SJSA1 (cell line): ENCODE results near the gene NUAK1. TPM values are rescaled to one million over a fixed set of nuclear protein-coding genes. Genes with fewer than 3 reads are reported as not detected.
A peak's percentile ranks its signal among the peaks of the same experiment; 100 is the strongest.

ENCODE experiments used
- DNase-seq, 2 experiments: peaks; one replicate each; pipeline ENCODE4 v3.0.0-alpha.2; 2015 to 2020; ENCODE audit warnings: low spot score in 2 of 2, low read depth in 1 of 2
- H3K27ac ChIP-seq: fragments of 250-450 bp; sonication (Bioruptor Pico); 2 replicates; pipeline ENCODE4 v1.5.1; 2020; ENCODE audit warnings: mild to moderate bottlenecking, moderate library complexity
- H3K27me3 ChIP-seq: fragments of 250-450 bp; sonication (Bioruptor Pico); replicated peaks from 2 replicates; pipeline ENCODE4 v1.5.1; 2020; ENCODE audit warnings: mild to moderate bottlenecking, moderate library complexity
- H3K36me3 ChIP-seq: fragments of 250-450 bp; sonication (Bioruptor Pico); 2 replicates; pipeline ENCODE4 v1.5.1; 2020; ENCODE audit warnings: mild to moderate bottlenecking
- H3K4me1 ChIP-seq: fragments of 250-450 bp; sonication (Bioruptor Pico); replicated peaks from 2 replicates; pipeline ENCODE4 v1.6.1; 2021; ENCODE audit warnings: mild to moderate bottlenecking
- H3K4me3 ChIP-seq: fragments of 250-450 bp; sonication (Bioruptor Pico); 2 replicates; pipeline ENCODE4 v1.5.1; 2020; ENCODE audit warnings: mild to moderate bottlenecking
- H3K9me3 ChIP-seq: fragments of 250-450 bp; sonication (Bioruptor Pico); replicated peaks from 2 replicates; pipeline ENCODE4 v1.5.1; 2020; ENCODE audit warnings: mild to moderate bottlenecking
- total RNA-seq: library from RNA; depleted of rRNA; stranded (reverse); fragments of >200 nt; shearing (Covaris generic); gene quantifications from 2 replicates; pipeline ENCODE4 v1.2.3, GENCODE V29; 2014; rRNA removed

The NUAK1 gene
- 48.9 and 60.6 TPM in 2 replicates for total RNA-seq

DNA sequence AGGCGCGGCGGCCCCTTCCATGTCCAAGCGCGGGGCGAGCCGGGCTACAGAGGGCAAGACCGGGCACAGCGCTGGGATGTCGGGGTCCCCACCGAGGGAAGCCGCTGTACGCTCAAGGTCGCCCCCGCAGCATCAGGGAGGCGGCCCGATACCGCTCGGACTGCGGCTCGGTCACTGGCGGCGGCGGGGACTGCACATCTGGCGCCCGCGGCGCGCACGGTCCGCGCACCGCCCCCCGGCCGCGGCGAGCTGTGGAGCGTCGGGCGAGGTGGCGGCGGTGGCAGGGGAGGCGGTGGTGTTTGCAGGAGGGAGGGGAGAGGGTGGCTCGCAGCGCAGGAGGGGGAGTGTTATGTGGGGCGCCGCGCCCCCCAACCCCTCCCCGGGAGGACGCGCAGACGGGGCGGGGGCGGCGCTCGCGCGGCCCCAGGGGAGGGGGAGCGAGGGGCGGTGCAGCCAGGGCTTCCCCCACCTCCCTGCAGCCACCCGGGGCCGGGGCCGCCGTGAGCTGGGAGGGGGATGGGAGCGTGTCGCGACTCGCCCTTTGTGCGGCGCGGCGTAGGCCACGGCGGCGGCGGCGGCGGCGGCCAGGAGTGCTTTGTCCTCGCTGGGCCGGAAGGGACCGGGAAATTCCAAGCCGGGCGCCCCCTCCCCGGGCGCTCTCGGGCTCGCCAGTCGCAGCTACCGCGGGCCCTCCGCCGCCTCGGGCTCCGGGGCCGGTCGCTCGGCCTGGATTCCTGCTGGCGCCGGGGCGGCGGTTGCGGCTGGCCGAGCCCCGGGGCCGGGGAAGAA, at the start of gene NUAK1:
NUAK1 (minus strand) TSS at position 322 of the 789 bp plus-strand sequence; CDS start at position 21, 301 bp downstream.
- Histone ChIP-seq H3K4me1 (peaks cover 67% of the 10 kb centered on the region), H3K9me3 (0 out of 2 replicates have a peak, but pooled peaks cover 2% of the 10 kb centered on the region), H3K27ac (peak within 1 kb of the TSS; percentile 99), H3K27me3 (no peaks in the 10 kb centered on the region), H3K4me3 (peak within 1 kb of the TSS; percentile 95), H3K36me3 (peaks cover 41% of the 10 kb centered on the region)
- peak; percentile 83 to 89 for DNase-seq

DNA sequence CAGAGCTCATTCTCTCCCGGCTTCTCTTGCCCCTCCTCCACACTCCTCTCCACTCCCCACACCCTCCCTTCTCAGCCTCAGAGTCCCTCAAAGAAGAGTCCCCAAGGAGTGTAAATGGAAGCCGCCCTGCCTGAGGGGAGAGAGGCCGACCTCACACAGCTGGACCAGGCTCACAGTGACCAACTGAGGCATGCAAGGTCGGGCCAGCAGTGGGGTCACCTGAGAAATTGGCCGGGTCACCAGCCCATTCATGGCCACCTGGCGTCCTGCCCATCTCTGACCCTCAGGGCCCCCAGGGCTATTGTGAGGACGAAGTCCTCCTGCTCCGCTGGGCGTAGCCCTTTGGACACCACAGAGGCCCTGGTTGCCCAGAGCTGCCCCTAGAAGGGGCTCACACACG, 49.5 kb upstream of the NUAK1 start:
- no peak for DNase-seq
- no peaks in the 10 kb centered on the region for H3K9me3 ChIP-seq
- no peaks in the 10 kb centered on the region for H3K36me3 ChIP-seq
- H3K4me1 ChIP-seq: no peaks in the 10 kb centered on the region
- H3K27me3 ChIP-seq: no peaks in the 10 kb centered on the region
- H3K4me3 ChIP-seq: no peak overlapping the region
- no peak overlapping the region for H3K27ac ChIP-seq

DNA sequence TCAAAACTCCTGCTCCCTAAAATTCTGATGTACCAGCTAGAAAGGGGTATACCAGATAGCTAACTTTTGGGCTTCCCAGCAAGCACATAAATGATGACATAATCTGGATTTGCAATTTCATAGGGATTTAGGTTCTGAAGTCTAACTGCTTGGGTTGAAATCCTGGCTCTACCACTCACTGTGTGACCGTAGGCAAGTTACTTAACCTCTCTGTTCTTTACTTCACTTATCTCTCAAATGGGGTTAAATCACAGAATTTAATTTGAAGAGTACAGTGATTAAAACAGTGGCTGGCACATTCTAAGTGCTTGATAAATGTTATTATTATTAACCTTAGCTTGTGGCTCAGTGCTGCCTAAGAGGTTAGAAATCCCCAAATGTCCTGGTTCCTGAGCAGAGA, 49.1 kb upstream of the NUAK1 start:
- H3K4me1 ChIP-seq: no peaks in the 10 kb centered on the region
- H3K4me3 ChIP-seq: no peak overlapping the region
- no peaks in the 10 kb centered on the region for H3K9me3 ChIP-seq
- no peak overlapping the region for H3K27ac ChIP-seq
- no peaks in the 10 kb centered on the region for H3K27me3 ChIP-seq
- DNase-seq: no peak
- H3K36me3 ChIP-seq: no peaks in the 10 kb centered on the region

DNA sequence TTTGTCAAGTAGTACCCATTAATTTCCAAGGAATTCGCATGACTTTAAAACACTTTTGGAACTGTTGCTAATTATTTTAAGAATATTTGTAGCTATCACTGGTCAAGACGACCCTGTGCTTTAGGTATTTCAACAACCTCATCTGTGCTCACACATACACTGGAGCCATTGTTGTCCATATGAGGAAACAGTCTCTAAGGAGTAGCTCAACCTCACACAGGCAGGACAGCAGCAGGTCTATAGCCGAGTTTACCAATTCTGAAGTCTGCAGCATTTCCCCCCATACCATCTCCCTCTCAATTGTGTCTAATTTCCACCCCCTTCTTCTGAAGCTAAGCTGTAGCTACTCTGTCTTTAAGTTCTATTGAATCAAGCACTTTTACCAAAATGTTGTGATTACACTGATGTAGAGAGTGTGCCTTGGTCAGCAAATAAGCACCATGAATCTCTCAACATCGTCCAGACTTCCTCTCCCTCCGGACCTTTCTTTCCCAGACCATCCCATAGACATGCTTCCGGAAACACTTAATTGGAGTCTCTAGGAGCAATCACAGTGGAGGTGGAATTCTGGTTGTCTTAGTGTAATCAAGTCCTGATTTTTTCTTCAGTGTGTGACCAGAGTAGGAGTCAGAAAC, 48.5 kb upstream of the NUAK1 start:
- H3K4me1 ChIP-seq: no peaks in the 10 kb centered on the region
- no peak overlapping the region for H3K4me3 ChIP-seq
- DNase-seq: no peak
- H3K36me3 ChIP-seq: no peaks in the 10 kb centered on the region
- H3K27me3 ChIP-seq: no peaks in the 10 kb centered on the region
- no peaks in the 10 kb centered on the region for H3K9me3 ChIP-seq
- no peak overlapping the region for H3K27ac ChIP-seq

DNA sequence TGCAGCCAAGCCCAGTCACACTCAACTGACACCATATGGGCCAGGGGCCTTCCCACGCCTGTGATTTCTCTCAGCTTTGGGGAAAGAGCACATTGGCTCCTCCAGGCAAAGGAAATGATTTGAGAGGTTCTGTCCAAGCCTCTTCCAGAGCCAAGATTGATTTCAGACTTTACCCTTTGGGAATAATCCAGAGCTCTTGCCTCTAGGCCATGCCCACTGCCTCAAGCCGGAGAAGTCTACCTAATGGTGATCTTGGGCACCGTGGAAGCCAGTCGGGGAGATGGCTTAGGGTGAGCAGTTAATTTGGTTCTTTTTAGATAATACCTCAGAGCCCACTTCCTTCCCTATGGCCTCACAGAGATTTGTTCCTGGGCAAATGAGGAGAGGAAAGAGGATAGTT, 45.0 kb upstream of the NUAK1 start:
- no peaks in the 10 kb centered on the region for H3K36me3 ChIP-seq
- H3K9me3 ChIP-seq: no peaks in the 10 kb centered on the region
- H3K4me1 ChIP-seq: no peaks in the 10 kb centered on the region
- no peak overlapping the region for H3K4me3 ChIP-seq
- H3K27ac ChIP-seq: no peak overlapping the region
- no peaks in the 10 kb centered on the region for H3K27me3 ChIP-seq
- no peak for DNase-seq

DNA sequence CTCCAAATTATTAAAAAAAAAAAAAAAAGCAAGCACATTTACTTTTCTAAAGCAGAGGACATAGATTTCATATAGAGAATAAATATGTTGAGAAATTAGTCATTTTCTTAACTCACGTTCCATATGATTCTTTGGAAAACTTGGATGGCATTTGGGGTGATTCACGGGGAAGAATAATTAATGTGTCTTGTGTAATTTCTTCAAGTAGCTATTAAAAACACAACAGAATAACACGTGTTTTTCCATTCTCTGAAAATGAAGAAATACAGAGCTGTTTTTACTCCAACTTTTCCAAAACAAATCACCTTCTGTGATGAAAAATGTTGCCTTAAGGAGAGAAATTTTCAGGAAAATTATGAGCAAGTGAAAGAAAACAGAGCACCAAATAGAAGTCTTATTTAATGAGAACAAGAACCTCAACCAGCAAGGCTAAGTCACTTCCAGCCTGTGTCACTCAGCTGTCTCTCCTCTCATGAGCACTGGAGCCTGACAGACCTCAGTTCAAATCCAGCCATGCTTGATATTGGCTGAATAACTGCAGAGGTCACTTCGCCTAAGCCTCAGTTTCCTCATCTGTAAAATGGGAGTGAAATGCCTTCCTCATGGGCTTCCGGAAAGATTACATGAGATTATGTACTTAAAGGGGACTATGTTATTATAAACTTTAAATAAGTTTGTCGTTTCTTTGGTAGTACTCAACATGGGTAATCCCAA, 42.8 kb upstream of the NUAK1 start:
- Histone ChIP-seq H3K27me3 (no peaks in the 10 kb centered on the region), H3K4me1 (no peaks in the 10 kb centered on the region), H3K9me3 (no peaks in the 10 kb centered on the region), H3K27ac (no peak overlapping the region), H3K36me3 (no peaks in the 10 kb centered on the region), H3K4me3 (no peak overlapping the region)
- DNase-seq: no peak

DNA sequence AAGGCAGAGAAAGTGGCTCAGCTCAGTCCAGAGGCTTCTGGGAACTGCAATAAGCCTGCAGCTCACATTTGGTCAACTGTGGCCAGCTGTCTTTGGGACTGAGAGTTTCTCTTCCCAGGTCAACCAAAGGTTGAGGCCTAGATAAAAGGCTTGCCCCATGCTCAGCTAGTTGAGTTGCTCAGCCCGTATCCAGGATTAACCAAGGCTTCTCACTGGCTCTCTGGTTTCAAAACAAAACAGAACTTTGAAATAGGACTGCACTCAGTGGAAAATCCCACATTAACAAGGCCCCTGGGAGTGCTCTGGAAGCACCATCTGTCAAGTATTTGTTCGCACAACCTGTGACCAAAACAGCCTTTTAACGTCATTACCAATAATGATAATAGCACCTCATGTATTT, 40.3 kb upstream of the NUAK1 start:
- H3K4me1 ChIP-seq: no peaks in the 10 kb centered on the region; the same call in 1 of the 2 replicates
- H3K9me3 ChIP-seq: no peaks in the 10 kb centered on the region
- DNase-seq: no peak
- no peaks in the 10 kb centered on the region for H3K27me3 ChIP-seq
- H3K27ac ChIP-seq: no peak overlapping the region
- H3K36me3 ChIP-seq: no peaks in the 10 kb centered on the region
- H3K4me3 ChIP-seq: no peak overlapping the region

DNA sequence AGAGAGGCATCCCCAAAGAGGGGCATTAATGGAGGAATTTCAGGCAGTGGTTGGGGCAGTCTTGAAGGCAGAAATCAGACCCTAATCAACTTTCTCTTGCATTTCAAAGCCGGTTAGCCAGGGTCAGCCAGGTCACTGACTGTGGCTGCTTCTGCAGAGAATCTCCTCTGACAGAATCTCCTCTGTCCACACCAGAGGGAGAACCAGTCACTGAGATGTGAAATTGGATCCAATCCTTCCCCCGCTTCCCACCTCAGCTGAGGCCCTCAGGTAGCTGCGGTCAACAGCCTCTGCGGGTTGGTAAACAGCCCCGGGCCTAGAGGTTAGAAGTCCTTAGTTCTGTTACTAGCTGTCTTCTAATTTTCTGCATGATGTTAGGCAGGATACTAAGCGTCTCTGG, 39.8 kb upstream of the NUAK1 start:
- H3K4me3 ChIP-seq: no peak overlapping the region
- no peaks in the 10 kb centered on the region; the same call in 1 of the 2 replicates for H3K4me1 ChIP-seq
- no peaks in the 10 kb centered on the region for H3K36me3 ChIP-seq
- no peak overlapping the region for H3K27ac ChIP-seq
- H3K27me3 ChIP-seq: no peaks in the 10 kb centered on the region
- no peaks in the 10 kb centered on the region for H3K9me3 ChIP-seq
- no peak for DNase-seq

DNA sequence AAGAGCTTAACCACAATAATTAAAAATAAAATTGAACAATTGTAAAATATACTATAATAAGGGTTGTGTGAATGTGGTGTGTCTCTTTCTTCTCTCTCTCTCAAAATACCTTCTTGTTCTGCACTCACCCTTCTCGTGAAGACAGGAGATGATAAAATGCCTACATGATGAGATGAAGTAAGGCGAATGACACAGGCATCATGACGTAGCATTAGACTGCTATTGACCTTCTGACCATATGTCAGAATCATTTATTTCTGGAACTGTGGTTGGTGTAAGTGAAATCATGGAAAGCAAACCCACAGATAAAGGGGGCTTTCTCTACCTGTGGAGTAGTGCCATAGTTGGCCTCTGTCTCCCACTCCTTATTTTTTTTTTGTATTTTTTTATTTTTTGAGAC, 37.8 kb upstream of the NUAK1 start:
- Histone ChIP-seq H3K27ac (no peak overlapping the region), H3K4me3 (no peak overlapping the region), H3K9me3 (no peaks in the 10 kb centered on the region), H3K27me3 (no peaks in the 10 kb centered on the region), H3K36me3 (no peaks in the 10 kb centered on the region), H3K4me1 (no peaks in the 10 kb centered on the region; the same call in 1 of the 2 replicates)
- no peak for DNase-seq

DNA sequence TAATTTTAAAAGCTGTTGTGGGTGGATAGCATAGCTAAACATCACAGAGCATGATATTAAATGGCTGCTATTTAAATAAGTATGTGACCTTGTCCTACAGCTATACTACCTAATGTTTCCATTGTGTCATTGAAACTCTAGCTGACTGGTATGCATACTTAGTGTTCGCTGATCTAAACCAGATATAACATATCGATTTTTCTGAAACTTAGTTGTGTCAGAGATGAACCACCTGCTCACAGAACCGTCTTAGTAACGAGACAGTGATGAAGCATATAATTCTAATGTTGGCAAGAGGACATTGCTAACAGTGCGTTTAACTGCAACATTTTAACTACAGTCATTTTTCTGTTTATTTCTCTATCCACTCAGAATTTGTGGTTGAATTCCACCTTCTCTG, 36.1 kb upstream of the NUAK1 start:
- Histone ChIP-seq H3K36me3 (no peaks in the 10 kb centered on the region), H3K4me3 (no peak overlapping the region), H3K4me1 (peaks cover 6% of the 10 kb centered on the region), H3K27me3 (no peaks in the 10 kb centered on the region), H3K27ac (no peak overlapping the region), H3K9me3 (no peaks in the 10 kb centered on the region)
- peak in 1 of 2 experiments; percentile 5 for DNase-seq

DNA sequence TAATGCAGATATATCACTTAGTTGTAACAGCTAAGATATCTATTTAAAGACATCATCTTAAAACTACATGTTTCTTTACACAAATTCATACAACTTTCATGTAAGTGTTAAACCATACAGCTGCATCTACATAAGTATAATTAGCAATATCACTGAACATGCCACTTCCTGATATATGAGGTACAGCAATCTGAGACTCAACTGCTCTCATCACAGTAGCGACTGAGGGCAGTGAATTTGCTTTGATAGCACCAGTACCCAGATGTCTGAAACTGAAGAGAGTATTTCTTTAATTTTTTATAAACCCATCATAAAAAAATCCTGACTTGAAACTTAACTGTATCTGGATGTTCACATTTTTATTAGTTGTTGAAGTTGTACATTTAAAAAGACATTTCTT, 34.7 kb upstream of the NUAK1 start:
- DNase-seq: no peak
- Histone ChIP-seq H3K27ac (no peak overlapping the region), H3K4me3 (no peak overlapping the region), H3K4me1 (peaks cover 7% of the 10 kb centered on the region), H3K36me3 (no peaks in the 10 kb centered on the region), H3K9me3 (no peaks in the 10 kb centered on the region), H3K27me3 (no peaks in the 10 kb centered on the region)

DNA sequence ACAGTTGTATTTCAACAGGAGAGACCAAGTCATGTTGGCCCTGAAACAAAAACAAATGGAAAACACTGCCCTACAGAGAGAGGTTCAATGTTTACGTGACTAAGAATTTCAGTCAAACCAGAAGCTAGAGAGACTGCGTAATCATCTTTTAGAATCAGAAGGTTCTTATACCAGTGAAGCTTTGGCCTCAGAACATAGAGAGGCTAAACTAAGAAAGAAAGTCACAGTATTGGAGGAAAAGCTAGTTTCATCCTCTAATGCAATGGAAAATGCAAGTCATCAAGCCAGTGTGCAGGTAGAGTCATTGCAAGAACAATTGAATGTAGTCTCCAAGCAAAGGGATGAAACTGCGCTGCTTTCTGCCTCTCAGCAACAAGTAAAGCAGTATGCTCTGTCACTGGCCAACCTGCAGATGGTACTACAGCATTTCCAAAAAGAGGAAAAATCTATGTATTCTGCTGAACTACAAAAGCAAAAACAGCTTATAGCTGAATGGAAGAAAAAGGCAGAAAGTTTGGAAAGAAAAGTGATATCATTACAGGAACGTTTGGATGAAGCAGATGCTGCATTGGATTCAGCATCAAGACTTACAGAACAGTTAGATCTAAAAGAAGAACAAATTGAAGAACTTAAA, 32.5 kb upstream of the NUAK1 start:
- Histone ChIP-seq H3K4me3 (no peak overlapping the region), H3K4me1 (peaks cover 7% of the 10 kb centered on the region), H3K27ac (no peak overlapping the region), H3K36me3 (no peaks in the 10 kb centered on the region), H3K27me3 (no peaks in the 10 kb centered on the region), H3K9me3 (no peaks in the 10 kb centered on the region)
- no peak for DNase-seq

DNA sequence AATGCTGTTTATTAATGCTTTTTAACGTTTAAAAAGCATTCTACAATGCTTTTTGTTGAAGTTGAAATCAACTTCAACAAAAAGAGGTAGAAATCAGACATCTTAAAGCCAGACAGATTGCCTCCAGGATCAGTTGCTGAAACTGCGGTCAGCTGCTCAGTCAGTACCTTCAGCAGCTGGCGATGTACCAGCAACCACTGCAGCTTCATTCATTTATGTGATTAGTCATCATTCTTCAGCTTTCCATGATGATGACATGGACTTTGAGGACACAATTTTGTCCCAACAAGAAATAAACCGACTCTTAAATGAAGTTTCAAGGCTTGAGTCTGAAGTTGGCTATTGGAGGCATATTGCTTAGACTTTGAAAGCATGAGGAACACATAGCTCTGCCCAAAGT, 31.5 kb upstream of the NUAK1 start:
- Histone ChIP-seq H3K27me3 (no peaks in the 10 kb centered on the region), H3K4me3 (no peak overlapping the region), H3K27ac (no peak overlapping the region), H3K36me3 (no peaks in the 10 kb centered on the region), H3K4me1 (peaks cover 7% of the 10 kb centered on the region), H3K9me3 (no peaks in the 10 kb centered on the region)
- DNase-seq: peak; percentile 35 to 62
